NCI-H460 (cell line): Measurements from ENCODE around the gene FABP3. TPM values are rescaled to one million over a fixed set of nuclear protein-coding genes. Genes with fewer than 3 reads are reported as not detected.

Experiments
- DNase-seq: peaks from one replicate; pipeline ENCODE4 v3.0.0-alpha.2; 2016; ENCODE audit warnings: low read depth; ENCODE audit errors: extremely low read depth
- polyA plus RNA-seq: library from polyadenylated mRNA; depleted of rRNA; stranded (reverse); fragments of >200 nt; gene quantifications from 2 replicates; pipeline ENCODE4 v1.2.3, GENCODE V29; 2014; cell fraction: nucleus; rRNA removed
- total RNA-seq: library from RNA; depleted of rRNA; stranded (reverse); fragments of >200 nt; shearing (Covaris generic); gene quantifications from 2 replicates; pipeline ENCODE4 v1.2.3, GENCODE V29; 2014; rRNA removed

FABP3 gene
- total RNA-seq = not detected in 2 replicates
- not detected in 2 replicates for polyA plus RNA-seq

- DNase-seq = no peak
These were observed at the start of gene FABP3 for GRCh38 chr1:31373056-31373896. Gene FABP3, minus strand, starts transcription at chr1:31373076. Its CDS starts 62 bp downstream, at chr1:31373014.

GRCh38 chr1:31421371-31422040, 48.6 kb upstream of the FABP3 start:
- DNase-seq = no peak

- DNase-seq = no peak
These were observed 47.8 kb upstream of the FABP3 start for GRCh38 chr1:31420716-31421115.

- no peak for DNase-seq
These were observed 45.9 kb upstream of the FABP3 start for GRCh38 chr1:31418626-31419323.

GRCh38 chr1:31417148-31417547, 44.3 kb upstream of the FABP3 start:
- no peak for DNase-seq

GRCh38 chr1:31416101-31416736, 43.3 kb upstream of the FABP3 start:
- no peak for DNase-seq

- DNase-seq = no peak
These were observed 42.8 kb upstream of the FABP3 start for GRCh38 chr1:31415658-31416057.

- DNase-seq = no peak
These were observed 42.1 kb upstream of the FABP3 start for GRCh38 chr1:31414980-31415370.

GRCh38 chr1:31413405-31414001, 40.6 kb upstream of the FABP3 start:
- DNase-seq = peak; percentile 26

GRCh38 chr1:31412732-31413404, 40.0 kb upstream of the FABP3 start, which contains the start of gene SERINC2:
Gene SERINC2, plus strand, starts transcription at chr1:31413213. Its CDS starts 53 bp downstream, at chr1:31413266.
- peak; percentile 7 for DNase-seq

GRCh38 chr1:31412205-31412604, 39.3 kb upstream of the FABP3 start:
- DNase-seq = no peak

GRCh38 chr1:31410871-31411270, 38.0 kb upstream of the FABP3 start:
- no peak for DNase-seq

GRCh38 chr1:31409946-31410858, 37.3 kb upstream of the FABP3 start:
- DNase-seq = no peak

- DNase-seq = no peak
These were observed 36.0 kb upstream of the FABP3 start for GRCh38 chr1:31408788-31409318.

- no peak for DNase-seq
These were observed 34.3 kb upstream of the FABP3 start for GRCh38 chr1:31407029-31407626.

- DNase-seq = no peak
These were observed 32.8 kb upstream of the FABP3 start for GRCh38 chr1:31405578-31406245.

GRCh38 chr1:31401241-31401640, 28.4 kb upstream of the FABP3 start:
- DNase-seq = no peak
